DMS79 (cell line): ENCODE results near the gene LRRFIP1.
A peak's percentile ranks its signal among the peaks of the same experiment; 100 is the strongest.

Experiments
- DNase-seq: peaks from one replicate; lab custom pipeline; 2025; lab: John Stamatoyannopoulos, UW

Gene LRRFIP1

GRCh38 chr2:237616734-237617586, 10.4 kb upstream of the LRRFIP1 start:
- DNase-seq, result no peak

GRCh38 chr2:237617587-237617982, 9.8 kb upstream of the LRRFIP1 start:
- DNase-seq, result no peak

DNA sequence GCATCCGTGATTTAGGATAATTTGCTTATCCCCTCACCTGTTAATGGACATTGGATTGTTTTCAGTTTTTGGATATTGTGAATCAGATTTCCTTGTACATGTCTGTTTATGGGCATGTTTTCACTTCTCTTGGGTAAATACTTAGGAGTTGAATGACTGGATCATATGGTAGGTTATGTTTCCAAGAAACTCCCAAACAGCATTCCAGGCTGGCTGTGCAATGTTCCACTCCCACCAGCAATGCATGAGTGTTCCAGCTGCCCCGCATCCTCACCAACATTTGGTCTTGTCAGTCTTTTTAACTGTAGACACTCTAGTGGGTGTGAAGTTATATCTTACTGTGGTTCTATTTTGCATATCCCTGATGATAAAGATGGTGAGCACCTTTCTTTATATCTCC, 8.9 kb upstream of the LRRFIP1 start:
- DNase-seq, result no peak

- no peak for DNase-seq
These were observed 3.7 kb upstream of the LRRFIP1 start for GRCh38 chr2:237623428-237624403.

- DNase-seq, result no peak
These were observed 2.8 kb upstream of the LRRFIP1 start for GRCh38 chr2:237624565-237624964.

GRCh38 chr2:237625216-237625705, 2.1 kb upstream of the LRRFIP1 start:
- no peak for DNase-seq

DNA sequence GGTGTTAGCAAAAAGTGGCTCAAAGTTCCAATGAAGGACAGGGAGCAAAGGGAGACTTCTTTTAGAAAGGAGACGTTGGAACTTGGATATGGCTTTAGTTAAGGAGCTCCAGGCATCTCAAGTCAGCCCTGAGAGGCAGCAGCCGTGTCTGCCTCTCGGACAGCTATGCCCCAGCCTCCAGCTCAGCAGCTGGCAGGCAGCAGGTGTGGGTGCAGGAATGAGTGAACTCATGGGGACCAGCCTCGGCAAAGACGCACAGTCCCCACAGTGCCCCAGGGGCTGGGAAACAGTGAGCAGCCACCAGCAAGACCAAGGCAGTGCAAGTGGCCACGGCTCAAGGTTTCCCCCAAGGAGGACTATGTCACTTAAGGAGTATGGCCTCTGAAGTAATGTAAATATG, 1.6 kb upstream of the LRRFIP1 start:
- no peak for DNase-seq

GRCh38 chr2:237626813-237627440, 460 bp upstream of the LRRFIP1 start:
- DNase-seq, result no peak

DNA sequence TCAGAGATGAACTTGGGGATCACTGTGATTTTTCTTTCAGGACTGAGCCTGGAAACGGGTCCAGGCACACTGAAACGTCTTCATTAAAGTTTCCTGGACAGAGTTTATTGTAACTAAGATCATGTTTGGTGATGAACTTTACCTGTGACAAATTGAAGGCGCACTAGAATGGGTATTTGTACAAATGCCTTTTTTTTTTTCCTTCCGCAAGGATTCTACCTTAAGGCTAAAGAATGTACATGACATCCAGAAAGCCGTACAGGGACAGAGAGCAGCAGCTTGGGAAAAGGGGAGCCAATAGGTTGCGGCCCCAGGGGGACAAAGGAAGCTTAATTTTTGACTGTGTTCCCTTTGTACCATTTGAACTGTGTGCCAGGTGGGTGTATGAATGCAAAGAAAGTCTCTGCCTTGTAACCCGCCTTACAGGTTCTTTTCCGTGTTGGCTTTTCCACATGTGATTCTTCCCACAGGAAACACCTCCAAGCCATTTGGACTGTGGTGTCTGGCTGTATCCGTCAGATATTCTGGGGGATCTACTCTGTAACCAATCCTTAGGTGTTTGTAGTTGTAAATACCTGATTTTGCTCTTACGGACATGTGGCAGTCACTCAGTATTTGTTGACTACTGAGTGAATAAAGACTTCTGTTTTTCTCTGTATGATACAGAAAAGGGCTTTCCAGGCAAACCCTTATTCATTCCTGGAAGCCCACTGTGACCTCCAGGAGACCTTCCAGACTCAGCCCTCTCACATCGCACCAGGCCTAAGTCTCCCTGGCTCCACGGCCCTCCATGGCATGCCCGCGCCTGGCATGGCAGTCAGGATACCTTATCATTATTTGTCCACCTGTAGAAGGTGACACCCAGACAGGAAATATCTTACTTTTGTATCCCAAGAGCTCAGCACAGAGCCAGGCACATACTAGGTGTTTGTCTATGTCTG, 1.1 kb downstream of the LRRFIP1 start:
- DNase-seq, result no peak

- DNase-seq, result no peak
These were observed 1.8 kb downstream of the LRRFIP1 start for GRCh38 chr2:237629188-237629534.

DNA sequence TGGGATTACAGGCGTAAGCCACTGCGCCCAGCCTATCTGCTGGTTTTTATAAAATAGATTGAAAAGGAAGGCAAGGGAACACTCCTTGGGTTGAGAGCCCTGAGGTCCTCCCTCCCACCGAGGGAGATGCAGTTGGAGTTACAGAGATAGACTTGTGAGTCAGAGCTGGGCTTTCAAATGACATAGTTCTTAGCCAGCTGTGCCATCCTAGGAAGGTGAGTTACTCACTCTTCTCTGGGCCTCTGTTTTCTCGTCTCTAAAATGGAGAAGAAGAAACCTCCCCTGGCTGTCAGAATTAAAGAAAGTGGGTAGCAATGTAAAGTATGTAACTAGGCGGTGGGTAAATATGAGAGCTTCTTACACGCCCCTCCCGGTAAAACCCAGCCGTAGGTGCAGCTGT, 2.4 kb downstream of the LRRFIP1 start:
- DNase-seq, result no peak

DNA sequence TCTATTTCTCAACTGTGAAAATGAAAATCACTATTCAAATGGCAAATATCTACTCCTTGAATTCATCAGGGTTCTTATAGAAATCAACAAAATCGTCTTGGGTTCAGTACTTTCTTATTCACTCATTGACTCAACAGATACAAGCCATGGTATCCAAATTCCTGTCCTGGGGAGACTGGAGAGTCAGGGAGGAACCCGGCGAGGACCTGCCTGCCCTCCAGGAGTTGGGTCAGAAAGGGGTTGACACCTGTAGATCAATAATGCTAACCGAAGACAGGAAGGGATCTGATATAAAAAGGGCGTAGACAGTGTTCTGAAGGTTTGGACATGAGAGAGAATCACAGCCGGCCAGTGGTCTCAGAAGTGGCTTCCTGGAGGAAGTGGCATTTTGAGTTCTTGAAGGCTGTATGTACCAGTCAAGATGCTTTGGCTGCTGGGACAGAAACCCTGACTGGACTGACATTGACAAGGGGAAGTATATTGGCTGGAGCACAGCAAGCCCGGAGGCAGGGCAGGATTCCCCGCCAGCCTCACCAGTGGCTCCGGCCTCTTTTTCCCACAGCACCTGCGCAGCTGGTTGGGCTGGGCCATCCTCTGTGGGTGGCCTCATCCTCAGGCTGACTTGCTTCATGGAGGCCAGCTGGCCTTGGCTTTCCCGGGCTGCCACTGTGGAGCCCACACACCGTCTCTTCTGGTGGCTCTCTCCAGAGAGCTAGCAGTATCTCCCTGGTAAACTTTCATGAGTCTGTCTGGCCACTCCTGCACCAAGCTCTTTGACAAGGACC, 3.0 kb downstream of the LRRFIP1 start:
- DNase-seq, result no peak

- DNase-seq, result no peak
These were observed 3.8 kb downstream of the LRRFIP1 start for GRCh38 chr2:237631007-237631785.

- DNase-seq, result no peak
These were observed 4.6 kb downstream of the LRRFIP1 start for GRCh38 chr2:237631801-237632585.

GRCh38 chr2:237633061-237633561, 5.7 kb downstream of the LRRFIP1 start:
- DNase-seq, result no peak

DNA sequence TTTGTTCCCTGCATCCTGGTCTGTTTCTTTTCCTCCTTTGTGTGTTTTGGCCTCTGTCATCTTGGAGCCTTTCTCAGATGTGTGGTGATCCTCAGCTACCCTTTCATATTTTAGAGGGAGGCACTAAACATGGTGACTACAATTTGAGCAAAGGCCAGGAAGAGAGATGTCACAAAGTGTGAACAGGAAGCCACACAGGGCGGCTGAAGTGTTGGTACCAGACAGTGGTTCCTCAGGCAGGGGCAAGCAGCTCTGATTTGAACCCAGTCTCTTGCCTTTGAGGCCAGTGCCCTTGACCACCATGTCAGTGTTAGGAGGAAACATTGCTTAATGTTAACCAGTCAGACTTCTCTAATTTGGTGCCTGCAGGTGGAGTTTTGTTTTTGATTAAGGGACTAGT, 9.2 kb downstream of the LRRFIP1 start:
- no peak for DNase-seq

- no peak for DNase-seq
These were observed 10.2 kb downstream of the LRRFIP1 start for GRCh38 chr2:237637429-237638135.

DNA sequence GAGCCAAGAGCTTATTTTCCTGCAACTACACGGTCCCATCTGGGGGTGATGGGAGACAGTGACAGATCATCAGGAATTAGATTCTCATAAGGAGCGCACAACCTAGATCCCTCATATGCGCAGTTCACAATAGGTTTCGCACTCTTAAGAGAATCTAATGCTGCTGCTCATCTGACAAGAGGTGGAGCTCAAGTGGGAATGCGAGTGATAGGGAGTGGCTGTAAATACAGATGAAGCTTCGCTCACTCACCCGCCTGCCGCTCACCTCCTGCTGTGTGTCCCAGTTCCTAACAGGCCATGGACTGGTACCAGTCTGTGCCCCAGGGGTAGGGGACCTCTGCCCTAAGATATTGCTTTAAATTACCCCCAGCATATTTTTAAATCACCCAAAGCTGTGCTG, 10.8 kb downstream of the LRRFIP1 start:
- DNase-seq, result peak; percentile 47
